CD4-positive, alpha-beta T cell treated with Interleukin-2 at 100 ng/mL for 4 hours (primary cell): Measurements from ENCODE around the gene DPP4.

Source experiments
- DNase-seq: peaks from one replicate; pipeline ENCODE4 v3.0.0-alpha.2; 2020; ENCODE audit warnings: low spot score

Gene DPP4

GRCh38 chr2:161954103-161954502, 119.9 kb downstream of the DPP4 start:
- peak; percentile 66 for DNase-seq

GRCh38 chr2:161953367-161953766, 120.6 kb downstream of the DPP4 start:
- peak; percentile 27 for DNase-seq

- DNase-seq, result peak; percentile 85
These were observed 121.2 kb downstream of the DPP4 start for GRCh38 chr2:161952783-161953191.

- DNase-seq, result no peak
These were observed 126.2 kb downstream of the DPP4 start for GRCh38 chr2:161947836-161948235.

GRCh38 chr2:161947406-161947805, 126.6 kb downstream of the DPP4 start:
- DNase-seq, result no peak

- peak; percentile 48 for DNase-seq
These were observed 127.4 kb downstream of the DPP4 start for GRCh38 chr2:161946489-161947107.

- no peak for DNase-seq
These were observed 131.0 kb downstream of the DPP4 start for GRCh38 chr2:161943011-161943410.
